HepG2 (cell line): ENCODE measurements around the gene APOA1. TPM values are rescaled to one million over a fixed set of nuclear protein-coding genes. Genes with fewer than 3 reads are reported as not detected.

Source experiments
- ARNT2 ChIP-seq: sonication (generic); formaldehyde crosslinking; IDR thresholded peaks from 2 replicates; pipeline ENCODE4 v1.8.0; 2022; ENCODE audit warnings: mild to moderate bottlenecking, low read depth, missing genetic modification reagents, moderate library complexity
- ATAD3A ChIP-seq: sonication (generic); formaldehyde crosslinking; IDR thresholded peaks from 2 replicates; pipeline ENCODE4 v1.4.0; 2020; ENCODE audit warnings: missing genetic modification reagents
- HNRNPH1 ChIP-seq: fragments of 200-400 bp; formaldehyde crosslinking; optimal IDR thresholded peaks from 2 replicates; pipeline ENCODE3; 2017; ENCODE audit warnings: mild to moderate bottlenecking, low read depth, low read length
- KLF13 ChIP-seq: sonication (generic); formaldehyde crosslinking; IDR thresholded peaks from 2 replicates; pipeline ENCODE4 v1.4.0; 2020; ENCODE audit warnings: mild to moderate bottlenecking, missing genetic modification reagents
- MBD4 ChIP-seq: IDR thresholded peaks from 2 replicates; pipeline ENCODE4 v1.6.1; 2012; ENCODE audit warnings: low read length, inconsistent platforms, borderline replicate concordance
- MEIS1 ChIP-seq: sonication (generic); formaldehyde crosslinking; IDR thresholded peaks from 2 replicates; pipeline ENCODE4 v1.9.0; 2021; ENCODE audit warnings: mild to moderate bottlenecking, missing genetic modification reagents, moderate library complexity, borderline replicate concordance
- MTF1 ChIP-seq: sonication (generic); formaldehyde crosslinking; IDR thresholded peaks from 2 replicates; pipeline ENCODE4 v1.5.0; 2020; ENCODE audit warnings: missing genetic modification reagents
- NFE2L1 ChIP-seq: sonication (generic); formaldehyde crosslinking; IDR thresholded peaks from 2 replicates; pipeline ENCODE4 v1.4.0; 2020; ENCODE audit warnings: missing genetic modification reagents, mild to moderate bottlenecking, borderline replicate concordance
- PAX8 ChIP-seq: sonication (generic); formaldehyde crosslinking; IDR thresholded peaks from 2 replicates; pipeline ENCODE4 v1.8.0; 2022; ENCODE audit warnings: mild to moderate bottlenecking, missing genetic modification reagents, borderline replicate concordance
- PHF8 ChIP-seq: sonication (generic); formaldehyde crosslinking; IDR thresholded peaks from 2 replicates; pipeline ENCODE4 v1.5.0; 2020; ENCODE audit warnings: missing genetic modification reagents
- SP1 ChIP-seq, 2 experiments: fragments of 450-650 bp in 1 of 2; sonication (generic) in 1 of 2; formaldehyde crosslinking in 1 of 2; IDR thresholded peaks; 2 replicates each; pipeline versions ENCODE4 v1.4.0 to v1.6.1; 2016 to 2020; ENCODE audit warnings: missing genetic modification reagents in 1 of 2
- TRIM24 ChIP-seq: sonication (generic); formaldehyde crosslinking; IDR thresholded peaks from 2 replicates; pipeline ENCODE4 v1.8.0; 2022; ENCODE audit warnings: mild to moderate bottlenecking, missing genetic modification reagents
- ZNF660 ChIP-seq: sonication (generic); formaldehyde crosslinking; IDR thresholded peaks from 2 replicates; pipeline ENCODE4 v1.5.1; 2020; ENCODE audit warnings: mild to moderate bottlenecking, low read depth, missing genetic modification reagents, borderline replicate concordance
- ZNF816 ChIP-seq: sonication (generic); formaldehyde crosslinking; IDR thresholded peaks from 2 replicates; pipeline ENCODE4 v1.8.0; 2022; ENCODE audit warnings: missing genetic modification reagents, mild to moderate bottlenecking, borderline replicate concordance
- ZNF883 ChIP-seq: sonication (generic); formaldehyde crosslinking; IDR thresholded peaks from 2 replicates; pipeline ENCODE4 v1.5.1; 2020; ENCODE audit warnings: mild to moderate bottlenecking, missing genetic modification reagents; ENCODE audit errors: not compliant biosample characterization
- polyA plus RNA-seq, 8 experiments: library from polyadenylated mRNA; depleted of rRNA in 3 of 8; stranded (reverse) in 7 of 8; unstranded in 1 of 8; fragments of >200 nt; fragmentation: Illumina TruSeq in 4 of 8; extraction: Trizol in 4 of 8; gene quantifications; 2 replicates each; pipeline versions ENCODE4 v1.2.1 to v1.2.3, GENCODE V29; 2011 to 2016; ENCODE audit warnings: low read depth in 4 of 8, missing spikeins in 1 of 8, mixed read lengths in 1 of 8; ENCODE audit not compliant: insufficient read depth in 1 of 8
- total RNA-seq, 5 experiments: library from RNA; depleted of rRNA; stranded (reverse); fragments of >200 nt; fragmentation: Illumina TruSeq; extraction: Trizol; gene quantifications; 2 replicates each; pipeline ENCODE4 v1.2.3, GENCODE V29; 2016; ENCODE audit warnings: low read depth in 1 of 5
- TF ChIP-seq, protein P1 (sequence below): sonication (generic); formaldehyde crosslinking; IDR thresholded peaks from 2 replicates; pipeline ENCODE4 v1.4.0; 2020; ENCODE audit warnings: low read depth, missing genetic modification reagents
- TF ChIP-seq, protein P2 (sequence below): IDR thresholded peaks from 2 replicates; pipeline ENCODE4 v1.6.1; 2016; ENCODE audit warnings: low read depth, borderline replicate concordance
- TF ChIP-seq, protein P3 (sequence below): sonication (generic); formaldehyde crosslinking; IDR thresholded peaks from 2 replicates; pipeline ENCODE4 v1.8.1; 2023; ENCODE audit warnings: missing genetic modification reagents, inconsistent platforms, borderline replicate concordance
- TF ChIP-seq, protein P4 (sequence below): sonication (generic); formaldehyde crosslinking; IDR thresholded peaks from 2 replicates; pipeline ENCODE4 v1.8.0; 2022; ENCODE audit warnings: missing genetic modification reagents, mild to moderate bottlenecking, inconsistent platforms, borderline replicate concordance
- TF ChIP-seq, protein P5 (sequence below): IDR thresholded peaks from 2 replicates; pipeline ENCODE4 v1.6.1; 2016; ENCODE audit warnings: mild to moderate bottlenecking

APOA1 gene
- total and polyA plus RNA-seq, 2 of the 13 experiments (the other 11 are each of a cell fraction or from before 2014, with no cell fraction given): 1,973 to 5,485 TPM

DNA sequence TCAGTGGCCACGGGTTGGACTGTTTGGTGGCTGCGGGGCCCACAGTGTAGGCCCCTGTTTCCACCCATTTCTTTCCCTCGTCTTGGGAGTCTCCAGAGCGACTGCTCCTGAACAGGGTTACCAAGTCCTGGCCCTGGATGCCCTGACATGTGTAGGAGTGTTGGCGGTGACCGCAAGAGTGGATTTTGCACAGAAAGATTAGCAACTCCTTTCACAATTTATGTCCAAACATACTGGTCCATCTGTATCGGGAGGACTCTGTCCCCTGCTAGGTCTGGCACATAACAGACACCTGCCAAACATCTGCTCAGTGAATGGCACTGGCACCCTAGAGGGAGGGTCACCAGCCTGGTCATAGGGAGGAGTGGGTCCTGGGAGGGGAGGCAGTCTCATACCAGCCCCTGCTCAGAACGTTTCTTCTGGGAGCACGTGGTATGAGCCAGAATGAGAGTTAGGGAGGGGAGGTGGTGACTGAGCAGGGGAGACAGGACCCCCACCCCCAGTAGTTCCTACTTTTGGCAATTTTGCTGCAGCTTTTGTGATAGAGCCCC lies 3.4 kb upstream of the APOA1 start (continued):
- TF ChIP-seq, protein P1, sequence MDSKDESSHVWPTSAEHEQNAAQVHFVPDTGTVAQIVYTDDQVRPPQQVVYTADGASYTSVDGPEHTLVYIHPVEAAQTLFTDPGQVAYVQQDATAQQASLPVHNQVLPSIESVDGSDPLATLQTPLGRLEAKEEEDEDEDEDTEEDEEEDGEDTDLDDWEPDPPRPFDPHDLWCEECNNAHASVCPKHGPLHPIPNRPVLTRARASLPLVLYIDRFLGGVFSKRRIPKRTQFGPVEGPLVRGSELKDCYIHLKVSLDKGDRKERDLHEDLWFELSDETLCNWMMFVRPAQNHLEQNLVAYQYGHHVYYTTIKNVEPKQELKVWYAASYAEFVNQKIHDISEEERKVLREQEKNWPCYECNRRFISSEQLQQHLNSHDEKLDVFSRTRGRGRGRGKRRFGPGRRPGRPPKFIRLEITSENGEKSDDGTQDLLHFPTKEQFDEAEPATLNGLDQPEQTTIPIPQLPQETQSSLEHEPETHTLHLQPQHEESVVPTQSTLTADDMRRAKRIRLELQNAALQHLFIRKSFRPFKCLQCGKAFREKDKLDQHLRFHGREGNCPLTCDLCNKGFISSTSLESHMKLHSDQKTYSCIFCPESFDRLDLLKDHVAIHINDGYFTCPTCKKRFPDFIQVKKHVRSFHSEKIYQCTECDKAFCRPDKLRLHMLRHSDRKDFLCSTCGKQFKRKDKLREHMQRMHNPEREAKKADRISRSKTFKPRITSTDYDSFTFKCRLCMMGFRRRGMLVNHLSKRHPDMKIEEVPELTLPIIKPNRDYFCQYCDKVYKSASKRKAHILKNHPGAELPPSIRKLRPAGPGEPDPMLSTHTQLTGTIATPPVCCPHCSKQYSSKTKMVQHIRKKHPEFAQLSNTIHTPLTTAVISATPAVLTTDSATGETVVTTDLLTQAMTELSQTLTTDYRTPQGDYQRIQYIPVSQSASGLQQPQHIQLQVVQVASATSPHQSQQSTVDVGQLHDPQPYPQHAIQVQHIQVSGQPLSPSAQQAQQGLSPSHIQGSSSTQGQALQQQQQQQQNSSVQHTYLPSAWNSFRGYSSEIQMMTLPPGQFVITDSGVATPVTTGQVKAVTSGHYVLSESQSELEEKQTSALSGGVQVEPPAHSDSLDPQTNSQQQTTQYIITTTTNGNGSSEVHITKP (CRISPR knock-in tag): peak; percentile 52; the same call in 1 of the 2 replicates
- TF ChIP-seq HNRNPH1 (no peak), ZNF660 (no peak), ZNF816 (no peak; the same call in 1 of the 2 replicates), PHF8 (CRISPR knock-in tag) (0 out of 2 replicates have a peak, but pooled peaks have one; percentile 28), ARNT2 (CRISPR knock-in tag) (no peak), KLF13 (CRISPR knock-in tag) (no peak), TRIM24 (CRISPR knock-in tag) (no peak), ZNF883 (no peak), MEIS1 (CRISPR knock-in tag) (no peak), MBD4 (no peak), NFE2L1 (no peak), PAX8 (CRISPR knock-in tag) (no peak), ATAD3A (CRISPR knock-in tag) (no peak), MTF1 (CRISPR knock-in tag) (no peak), SP1 (IDR thresholded peaks at IDR 0.05) (no peak), SP1 (CRISPR knock-in tag; IDR thresholded peaks at IDR 0.05) (no peak)
- TF ChIP-seq, protein P2, sequence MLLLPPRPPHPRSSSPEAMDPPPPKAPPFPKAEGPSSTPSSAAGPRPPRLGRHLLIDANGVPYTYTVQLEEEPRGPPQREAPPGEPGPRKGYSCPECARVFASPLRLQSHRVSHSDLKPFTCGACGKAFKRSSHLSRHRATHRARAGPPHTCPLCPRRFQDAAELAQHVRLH (CRISPR knock-in tag): no peak
- TF ChIP-seq, protein P3, sequence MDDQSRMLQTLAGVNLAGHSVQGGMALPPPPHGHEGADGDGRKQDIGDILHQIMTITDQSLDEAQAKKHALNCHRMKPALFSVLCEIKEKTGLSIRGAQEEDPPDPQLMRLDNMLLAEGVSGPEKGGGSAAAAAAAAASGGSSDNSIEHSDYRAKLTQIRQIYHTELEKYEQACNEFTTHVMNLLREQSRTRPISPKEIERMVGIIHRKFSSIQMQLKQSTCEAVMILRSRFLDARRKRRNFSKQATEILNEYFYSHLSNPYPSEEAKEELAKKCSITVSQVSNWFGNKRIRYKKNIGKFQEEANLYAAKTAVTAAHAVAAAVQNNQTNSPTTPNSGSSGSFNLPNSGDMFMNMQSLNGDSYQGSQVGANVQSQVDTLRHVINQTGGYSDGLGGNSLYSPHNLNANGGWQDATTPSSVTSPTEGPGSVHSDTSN: no peak
- TF ChIP-seq, protein P4, sequence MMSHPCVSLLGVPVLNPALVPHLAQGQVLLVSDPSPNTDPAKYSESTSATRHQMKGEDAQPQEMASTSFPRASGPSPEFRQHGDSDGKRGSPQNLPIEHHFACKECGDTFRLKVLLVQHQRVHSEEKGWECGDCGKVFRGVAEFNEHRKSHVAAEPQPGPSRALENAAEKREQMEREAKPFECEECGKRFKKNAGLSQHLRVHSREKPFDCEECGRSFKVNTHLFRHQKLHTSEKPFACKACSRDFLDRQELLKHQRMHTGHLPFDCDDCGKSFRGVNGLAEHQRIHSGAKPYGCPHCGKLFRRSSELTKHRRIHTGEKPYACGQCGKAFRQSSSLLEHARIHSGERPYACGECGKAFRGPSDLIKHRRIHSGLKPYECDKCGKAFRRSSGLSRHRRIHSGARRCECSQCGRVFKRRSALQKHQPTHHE (CRISPR knock-in tag): no peak
- TF ChIP-seq, protein P5, sequence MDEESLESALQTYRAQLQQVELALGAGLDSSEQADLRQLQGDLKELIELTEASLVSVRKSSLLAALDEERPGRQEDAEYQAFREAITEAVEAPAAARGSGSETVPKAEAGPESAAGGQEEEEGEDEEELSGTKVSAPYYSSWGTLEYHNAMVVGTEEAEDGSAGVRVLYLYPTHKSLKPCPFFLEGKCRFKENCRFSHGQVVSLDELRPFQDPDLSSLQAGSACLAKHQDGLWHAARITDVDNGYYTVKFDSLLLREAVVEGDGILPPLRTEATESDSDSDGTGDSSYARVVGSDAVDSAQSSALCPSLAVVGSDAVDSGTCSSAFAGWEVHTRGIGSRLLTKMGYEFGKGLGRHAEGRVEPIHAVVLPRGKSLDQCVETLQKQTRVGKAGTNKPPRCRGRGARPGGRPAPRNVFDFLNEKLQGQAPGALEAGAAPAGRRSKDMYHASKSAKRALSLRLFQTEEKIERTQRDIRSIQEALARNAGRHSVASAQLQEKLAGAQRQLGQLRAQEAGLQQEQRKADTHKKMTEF (CRISPR knock-in tag): no peak
